Hematopoietic multipotent progenitor cell treated with erythropoietin and hydrocortisone succinate and interleukin-3 and kit ligand, for 6 days (in vitro differentiated cells): Measurements from ENCODE around the gene MTFMT.
"Not testable (repeated sequence)": the region's sequence is repeated elsewhere in the genome, so short reads cannot be mapped to it uniquely, and the experiment has no call there.

Experiments
- DNase-seq: peaks from one replicate; pipeline ENCODE4 v3.0.0-alpha.2; 2015

MTFMT gene

DNA sequence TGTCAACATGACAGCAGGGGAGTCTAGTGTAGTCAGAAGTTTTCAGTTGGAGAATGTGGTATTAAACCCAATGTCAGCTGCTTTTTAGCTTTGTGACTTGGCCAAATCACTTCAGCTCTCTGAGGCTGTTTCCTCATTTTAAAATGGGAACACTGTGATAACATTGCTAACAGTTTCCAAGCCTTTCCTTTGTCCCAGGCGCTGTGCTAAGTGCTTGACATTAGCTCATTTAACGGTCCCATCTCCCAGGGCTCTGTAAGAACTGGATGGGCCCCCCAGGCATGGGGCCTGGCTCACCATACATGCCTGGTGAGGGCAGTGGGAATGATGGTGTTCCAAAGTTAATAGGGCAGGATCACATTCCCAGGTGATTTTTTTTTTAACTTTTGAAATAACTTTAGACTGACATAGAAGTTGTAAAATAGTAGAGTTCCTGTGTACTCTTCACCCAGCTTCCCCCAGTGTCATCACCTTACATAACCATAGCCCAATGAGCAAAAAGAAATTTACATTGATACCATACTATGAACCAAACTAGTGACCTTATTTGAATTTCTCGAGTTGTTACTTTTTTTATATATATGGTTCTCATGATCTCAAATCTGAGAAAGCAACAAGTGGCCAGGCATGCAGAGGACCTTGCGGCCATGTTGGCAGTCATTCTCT, 30.6 kb upstream of the MTFMT start:
- no peak for DNase-seq

DNA sequence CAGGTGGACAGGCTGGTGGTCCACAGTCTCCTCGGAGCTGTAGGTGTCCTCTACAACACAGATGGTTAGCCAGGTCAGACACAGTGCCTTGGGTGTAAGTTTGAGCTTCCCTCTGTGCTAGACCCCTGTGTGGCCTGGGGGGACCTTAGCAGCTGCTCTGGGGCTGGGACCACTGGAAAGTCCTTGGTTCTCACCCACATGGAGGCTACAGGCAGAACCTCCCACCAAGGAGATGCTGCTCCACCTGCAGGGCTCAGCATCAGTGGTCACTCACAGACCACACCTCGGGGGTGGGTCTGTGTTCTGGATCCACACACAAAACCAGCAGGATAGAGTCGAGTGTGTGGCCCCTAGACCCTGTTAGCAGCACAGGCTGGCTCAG, 29.9 kb upstream of the MTFMT start:
- DNase-seq, result no peak

DNA sequence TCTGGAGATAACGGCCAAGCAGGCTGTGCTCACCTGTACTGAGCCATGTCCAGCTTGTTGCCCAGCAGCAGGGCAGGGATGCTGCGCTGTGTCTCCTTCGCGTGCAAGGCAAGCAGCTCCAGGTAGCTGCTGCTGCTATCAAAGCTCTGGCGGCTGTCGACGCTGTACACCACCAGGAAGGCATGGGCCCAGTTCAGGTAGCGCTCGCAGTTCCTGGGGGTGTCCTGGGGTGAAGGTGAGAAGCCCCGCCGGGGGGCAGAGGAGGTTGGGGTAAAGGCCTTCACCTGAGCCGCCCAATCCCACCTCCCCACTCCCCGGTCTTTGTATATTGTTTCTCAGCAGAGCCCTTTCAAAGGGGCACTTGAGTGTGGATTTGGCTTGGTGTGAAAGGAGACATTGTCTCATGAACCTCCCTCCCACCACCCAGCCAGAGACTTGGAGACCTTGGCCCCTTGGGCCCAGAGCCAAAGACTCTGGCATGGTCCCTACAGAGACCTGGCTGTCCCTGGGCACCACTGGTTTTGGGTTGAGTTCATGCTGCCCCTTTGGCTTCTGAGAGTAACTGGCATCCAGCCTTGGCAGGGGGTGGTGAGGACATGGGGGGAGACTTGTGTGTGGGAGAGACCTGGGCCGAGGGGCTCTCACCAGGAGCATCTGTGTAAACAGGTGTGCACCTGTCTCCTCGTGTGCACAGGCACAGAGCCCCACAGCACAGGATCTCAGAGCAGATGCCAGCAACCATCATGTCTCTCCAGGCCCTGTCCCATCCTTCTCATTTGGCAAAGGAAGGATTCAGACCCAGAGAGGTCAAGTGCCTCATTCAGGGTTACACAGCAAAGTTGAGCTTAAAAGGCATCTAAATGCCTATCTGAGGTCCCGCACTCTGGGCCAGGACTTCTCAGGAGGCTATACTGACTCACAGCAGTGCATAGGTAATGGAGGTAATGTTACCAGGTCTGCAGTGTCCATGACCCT, 29.2 kb upstream of the MTFMT start:
- no peak for DNase-seq

DNA sequence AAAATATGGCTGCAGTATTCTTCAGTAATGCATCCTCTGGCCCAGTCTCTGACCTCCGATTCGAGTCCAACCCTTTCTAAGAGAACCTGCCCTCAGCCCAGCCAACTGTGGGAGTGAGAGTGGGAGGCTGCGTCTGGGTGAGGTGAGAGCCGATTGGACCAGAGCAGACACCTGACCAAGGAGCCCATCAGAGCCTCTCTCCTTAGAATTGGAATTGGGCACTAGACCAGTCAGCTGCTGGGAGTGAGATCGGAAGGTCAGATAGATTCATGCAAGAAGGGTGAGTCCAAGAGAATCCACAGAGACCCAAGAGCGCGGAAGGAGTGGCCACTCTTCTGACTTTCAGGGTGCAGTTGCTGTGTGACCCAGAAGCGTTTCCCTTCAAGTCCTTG, 28.1 kb upstream of the MTFMT start:
- DNase-seq, result no peak

DNA sequence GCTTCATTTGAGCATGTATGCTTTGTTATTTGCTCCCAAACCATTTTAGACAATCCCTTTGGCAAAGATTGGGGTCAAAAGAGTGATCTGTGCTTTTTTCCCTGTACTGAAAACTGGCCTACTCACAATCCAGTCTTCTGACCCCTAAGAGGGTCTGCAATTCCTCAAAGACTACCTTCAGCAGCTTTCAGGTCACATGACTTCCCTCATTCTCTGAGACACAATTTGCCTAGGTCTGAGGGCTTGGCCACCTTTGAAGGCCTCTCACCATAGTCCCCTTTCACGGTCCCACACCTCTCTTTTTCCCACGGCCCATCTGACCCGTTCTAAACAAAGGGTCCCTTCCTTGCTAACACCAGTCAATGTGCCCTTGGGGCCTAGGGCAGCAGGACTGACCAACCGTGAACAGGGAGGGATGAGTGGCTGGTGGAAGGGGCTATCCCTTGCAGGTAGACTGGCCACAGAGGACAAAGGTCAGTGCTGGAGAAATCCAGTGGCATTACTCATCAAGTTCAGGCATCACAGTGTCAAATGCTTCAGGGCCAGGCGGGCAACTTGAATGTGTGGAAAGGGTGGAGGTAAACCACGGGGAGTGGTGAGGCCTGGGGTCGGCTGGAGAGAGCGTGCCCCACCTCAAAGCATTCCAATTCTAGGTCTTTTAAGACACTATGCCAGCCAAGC, 27.6 kb upstream of the MTFMT start:
- no peak for DNase-seq

DNA sequence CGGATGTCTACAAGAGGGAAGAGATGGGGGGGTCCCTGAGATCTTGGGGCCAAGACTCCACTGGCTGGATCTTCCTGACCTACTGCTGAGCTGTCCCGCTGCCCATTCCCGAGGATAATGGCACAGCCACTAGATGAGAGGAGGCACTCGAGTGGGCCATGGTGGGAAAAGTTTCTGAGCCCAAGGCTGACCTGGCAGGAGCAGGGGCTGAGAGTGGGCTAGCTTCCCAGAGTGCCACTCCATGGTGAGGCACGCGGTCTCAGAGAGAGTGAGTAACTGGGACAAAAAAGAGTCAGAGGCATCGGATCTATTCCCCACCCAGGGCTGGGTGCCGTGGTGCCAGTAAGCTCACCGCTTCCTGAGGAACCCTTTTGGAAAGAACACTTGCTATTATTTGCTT, 26.7 kb upstream of the MTFMT start:
- DNase-seq, result no peak

DNA sequence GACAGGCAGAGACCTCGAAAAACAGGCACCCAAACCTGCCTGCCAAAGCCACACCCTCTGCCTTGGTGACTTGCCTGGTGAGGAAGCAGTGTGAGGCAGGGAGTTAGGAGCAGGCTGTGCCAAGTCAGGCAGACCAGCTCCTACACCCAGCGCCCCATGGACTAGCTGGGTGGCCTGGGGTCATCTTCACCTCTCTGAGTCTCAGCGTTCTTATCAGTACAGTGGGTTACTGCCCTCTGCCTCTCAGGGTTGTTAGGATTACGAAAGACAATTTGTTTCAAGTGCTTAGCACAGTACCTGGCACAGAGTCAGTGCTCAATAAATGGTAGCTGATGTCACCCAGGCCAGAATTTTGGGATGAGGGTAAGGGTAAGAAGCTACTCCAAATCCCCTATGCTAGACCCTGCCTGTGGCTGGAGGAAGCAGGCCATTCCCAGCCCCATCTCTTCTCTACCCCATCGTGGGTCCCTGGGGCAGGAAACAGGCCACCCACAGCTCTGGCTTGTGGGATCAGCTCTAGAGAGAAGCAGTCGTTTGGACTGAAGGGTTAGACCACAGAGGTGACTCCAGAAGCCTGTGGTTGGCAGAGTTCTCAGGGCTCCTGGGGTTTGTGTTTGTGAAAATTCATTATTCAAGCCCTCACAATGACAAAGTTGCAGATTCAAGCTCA, 25.9 kb upstream of the MTFMT start:
- DNase-seq, result peak; percentile 34

DNA sequence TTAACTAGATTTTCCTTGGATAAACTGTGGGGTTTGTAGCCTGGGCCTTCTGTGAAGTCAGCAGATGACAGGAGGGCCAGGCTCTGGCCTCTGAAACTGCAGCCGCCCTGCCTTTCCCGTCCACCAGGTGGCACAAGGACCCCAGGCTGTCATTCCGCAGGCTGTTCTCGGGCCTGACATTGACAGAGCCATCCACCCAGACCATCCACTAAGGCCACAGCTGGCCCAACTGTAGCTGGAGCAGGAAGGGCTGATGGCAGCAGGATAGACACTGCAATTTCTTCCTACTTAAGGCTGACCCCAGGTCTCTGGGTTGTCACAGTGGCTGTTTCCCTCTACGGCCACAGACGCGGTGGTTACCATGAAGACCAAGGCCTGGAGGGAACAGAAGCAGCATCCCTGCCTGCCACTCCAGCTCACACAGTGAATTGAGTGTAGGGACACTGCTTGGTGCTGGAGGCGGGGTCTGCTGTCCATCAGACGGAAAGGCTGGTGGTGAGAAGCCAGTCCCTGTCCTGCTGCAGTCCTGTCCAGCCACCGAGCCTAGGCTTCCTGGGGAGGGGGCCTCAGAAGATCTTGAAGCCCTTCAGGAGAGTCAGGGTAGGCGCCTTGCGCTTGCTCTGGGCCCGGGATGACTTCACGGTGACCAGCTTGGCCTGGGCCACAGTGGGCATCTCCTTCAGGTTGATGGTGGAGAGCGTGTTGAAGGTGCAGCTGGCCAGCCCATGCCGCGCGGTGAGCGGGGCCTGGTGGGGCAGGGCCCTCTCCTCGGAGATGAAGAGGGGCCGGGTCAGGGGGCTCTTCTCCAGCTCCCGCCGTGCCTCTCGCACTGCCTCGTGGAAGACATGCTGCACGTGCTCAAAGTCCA, 25.1 kb upstream of the MTFMT start:
- DNase-seq, result peak; percentile 85

DNA sequence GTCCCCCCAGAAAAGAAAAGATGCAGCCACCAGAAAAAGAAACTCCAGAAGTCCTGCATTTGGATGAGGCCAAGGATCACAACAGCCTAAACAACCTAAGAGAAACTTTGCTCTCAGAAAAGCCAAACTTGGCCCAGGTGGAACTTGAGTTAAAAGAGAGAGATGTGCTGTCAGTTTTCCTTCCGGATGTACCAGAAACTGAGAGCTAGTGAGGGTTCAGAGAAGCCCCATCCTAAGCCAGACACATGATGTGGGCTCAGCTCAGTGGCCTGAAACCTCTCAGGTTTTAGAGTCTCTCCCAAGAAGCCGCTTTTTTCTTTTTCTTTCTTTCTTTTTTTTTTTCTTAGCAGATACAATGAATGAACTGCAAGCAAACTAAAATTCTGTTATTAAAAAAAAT, 23.5 kb upstream of the MTFMT start:
- no peak for DNase-seq

DNA sequence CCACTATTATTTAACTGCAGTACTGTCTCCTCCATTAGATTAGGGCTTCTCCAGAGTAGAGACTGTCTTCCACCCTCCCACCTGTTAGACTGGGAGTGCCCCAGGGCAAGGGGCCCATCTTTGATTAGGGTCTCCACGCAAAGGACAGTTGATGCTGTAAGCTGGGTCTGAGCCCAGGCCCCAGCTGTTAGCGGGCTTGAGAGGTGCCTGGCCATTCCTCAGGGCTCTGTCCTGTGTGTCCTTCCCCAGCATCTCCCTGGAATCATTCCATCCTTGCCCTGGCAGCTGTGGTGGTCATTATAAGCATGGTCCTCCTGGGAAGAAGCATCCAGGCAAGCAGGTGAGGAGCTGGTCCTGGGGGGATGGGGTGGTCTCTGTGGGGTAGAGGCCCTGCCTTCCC, 21.8 kb upstream of the MTFMT start:
- DNase-seq, result no peak

DNA sequence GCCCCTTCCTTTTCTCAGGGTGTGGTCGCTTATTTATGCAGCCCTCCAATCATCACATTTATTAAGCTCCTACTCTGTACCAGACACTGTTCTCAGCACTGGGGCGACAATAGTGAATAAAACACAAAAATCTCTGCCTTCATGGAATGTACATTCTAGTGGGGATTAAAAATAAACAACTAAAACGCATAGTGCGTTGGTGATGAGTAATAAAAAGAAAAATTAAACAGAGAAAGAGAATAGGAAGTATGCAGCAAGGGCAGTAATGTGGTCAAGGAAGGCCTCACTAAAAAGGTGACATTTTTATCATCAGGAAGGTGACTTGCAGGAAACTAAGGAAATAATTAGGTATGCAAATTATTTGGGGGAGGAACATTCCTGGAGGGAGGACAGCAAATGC, 20.8 kb upstream of the MTFMT start:
- no peak for DNase-seq

DNA sequence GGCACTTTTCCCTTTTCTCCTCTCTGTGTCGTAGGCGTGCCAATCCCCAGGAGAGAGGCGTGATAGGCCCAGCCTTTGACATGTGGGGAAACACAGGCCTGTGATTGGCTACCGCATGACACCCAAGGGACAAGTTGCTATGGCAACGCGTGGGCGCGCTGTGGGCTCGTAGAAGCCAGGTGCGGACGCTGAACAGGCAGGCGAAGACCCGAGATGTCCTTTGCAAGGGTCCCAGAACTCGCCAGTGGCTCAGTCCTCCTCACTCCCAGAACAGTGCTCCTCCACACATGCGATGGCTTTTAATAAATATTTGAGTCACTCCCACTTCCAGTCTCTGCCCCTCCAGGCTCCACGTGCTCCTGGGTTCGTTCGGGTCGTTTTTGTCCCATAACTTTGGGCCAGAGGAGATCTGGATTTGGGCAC, 20.0 kb upstream of the MTFMT start:
- DNase-seq, result peak; percentile 95

DNA sequence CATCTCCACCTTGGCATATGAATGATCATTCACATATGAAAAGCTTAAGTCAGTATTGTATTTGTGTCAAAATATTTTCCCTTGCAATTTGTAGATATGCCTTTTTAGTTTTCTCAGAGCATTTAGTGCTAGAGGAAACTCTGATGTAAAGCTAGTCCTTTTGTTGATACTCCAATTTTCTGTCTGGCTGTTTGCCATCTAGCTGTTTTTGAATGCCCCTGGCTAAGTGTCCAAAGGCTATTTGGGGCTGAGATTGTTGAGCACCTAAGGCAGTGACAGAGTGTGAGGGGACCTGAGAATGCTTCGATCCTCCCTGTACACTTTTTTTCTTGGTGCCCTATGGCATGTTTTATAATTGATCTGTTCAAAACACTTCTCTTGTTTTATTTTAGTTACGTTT, 18.8 kb upstream of the MTFMT start:
- DNase-seq, result no peak

DNA sequence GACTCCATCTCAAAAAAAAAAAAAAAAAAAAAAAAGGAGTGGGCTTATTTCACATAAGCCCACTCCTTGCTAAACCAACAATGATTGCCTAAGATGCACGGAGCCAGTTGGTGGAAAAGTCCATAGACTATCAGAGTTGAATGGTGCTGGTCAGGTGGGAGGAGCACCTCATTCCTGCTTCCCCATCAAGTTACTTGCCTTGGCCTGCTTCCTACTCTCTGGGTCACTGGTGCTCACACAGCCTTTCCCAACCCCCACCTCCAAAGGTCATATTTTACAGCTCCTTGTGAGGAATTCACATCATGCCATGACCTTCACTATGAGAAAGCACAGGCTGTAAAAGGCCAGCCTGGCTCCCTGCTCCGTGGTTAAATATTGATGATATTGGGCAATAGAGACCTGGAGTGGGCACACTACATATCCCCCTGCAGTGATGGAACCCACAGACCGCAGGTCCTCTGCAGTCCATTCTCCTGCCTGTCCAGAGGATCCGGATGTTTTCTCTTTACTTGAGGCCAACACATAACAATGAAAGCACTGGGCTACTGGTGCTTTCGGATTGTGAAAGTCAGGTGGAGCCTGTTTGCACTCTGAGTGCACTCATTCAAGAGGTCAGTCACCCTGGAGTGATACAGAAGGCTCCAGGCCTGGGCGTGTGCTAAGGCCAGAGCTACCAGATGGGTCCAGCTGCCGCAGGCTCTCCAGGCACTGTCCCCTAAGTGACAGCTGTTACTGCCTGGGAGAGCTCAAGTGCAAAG, 15.5 kb upstream of the MTFMT start, which contains the start of gene SLC51B:
Gene SLC51B, plus strand, starts transcription at position 664 of the 758 bp plus-strand sequence. CDS start 4,618 bp downstream, outside the sequence.
- no peak for DNase-seq

DNA sequence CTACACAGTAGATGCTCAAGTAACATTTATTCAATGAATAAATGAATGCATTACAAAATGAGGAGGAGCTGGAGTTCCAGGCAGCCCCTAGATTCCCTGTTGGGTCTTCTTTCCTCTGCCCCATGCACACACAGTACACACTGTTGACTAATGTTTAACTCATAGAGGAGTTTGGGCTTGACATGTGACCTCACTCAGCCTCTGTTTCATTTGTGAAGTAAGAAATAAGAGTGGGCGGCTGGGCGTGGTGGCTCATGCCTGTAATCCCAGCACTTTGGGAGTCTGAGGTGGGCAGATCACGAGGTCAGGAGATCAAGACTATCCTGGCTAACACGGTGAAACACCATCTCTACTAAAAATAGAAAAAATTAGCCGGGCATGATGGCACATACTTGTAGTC, 14.8 kb upstream of the MTFMT start:
- not testable (repeated sequence) for DNase-seq

DNA sequence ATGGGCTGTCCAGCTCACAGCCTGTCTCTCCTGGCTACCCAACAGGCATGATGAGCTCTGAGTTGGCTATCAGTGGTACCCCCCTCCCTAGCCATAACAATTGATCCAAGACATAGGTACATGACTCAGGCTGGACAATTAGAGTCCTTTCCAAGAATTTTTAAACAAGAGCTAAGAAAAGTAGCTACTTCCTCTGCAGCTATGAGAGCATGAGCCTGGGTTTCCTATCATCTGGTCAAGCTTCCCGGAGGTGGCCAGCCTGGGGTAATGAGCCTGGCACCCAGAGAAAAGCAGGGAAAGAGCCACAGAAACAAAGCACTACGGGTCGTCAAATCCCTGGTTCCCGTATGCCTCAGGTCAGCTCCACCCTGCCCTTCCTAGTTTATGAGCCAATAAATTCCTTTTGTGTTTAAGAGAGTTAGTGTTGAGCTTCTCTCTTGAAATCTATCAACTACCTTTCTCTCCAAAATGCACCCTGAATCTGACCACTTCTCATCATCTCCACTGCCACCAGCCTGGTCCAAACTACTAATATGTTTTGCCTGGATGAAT, 13.4 kb upstream of the MTFMT start:
- DNase-seq, result no peak

DNA sequence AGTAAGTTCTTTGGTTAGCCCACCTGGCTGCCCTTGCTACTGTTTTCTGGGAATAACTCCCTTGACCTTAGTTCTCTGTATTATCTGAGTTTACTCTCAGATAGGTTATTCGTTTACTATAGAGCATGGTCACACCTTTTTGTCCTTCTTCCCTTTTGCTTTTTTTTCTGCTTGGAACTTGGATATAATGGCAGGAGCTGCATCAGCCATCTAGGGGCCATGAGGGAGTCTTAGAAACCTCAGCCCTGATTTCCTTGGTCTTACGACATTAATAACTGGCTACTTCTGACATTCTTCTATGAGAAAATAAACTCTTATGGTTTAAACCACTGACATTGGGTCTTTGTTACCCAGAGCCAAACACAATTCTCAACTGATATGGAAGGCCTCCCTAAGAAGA, 12.3 kb upstream of the MTFMT start:
- no peak for DNase-seq

DNA sequence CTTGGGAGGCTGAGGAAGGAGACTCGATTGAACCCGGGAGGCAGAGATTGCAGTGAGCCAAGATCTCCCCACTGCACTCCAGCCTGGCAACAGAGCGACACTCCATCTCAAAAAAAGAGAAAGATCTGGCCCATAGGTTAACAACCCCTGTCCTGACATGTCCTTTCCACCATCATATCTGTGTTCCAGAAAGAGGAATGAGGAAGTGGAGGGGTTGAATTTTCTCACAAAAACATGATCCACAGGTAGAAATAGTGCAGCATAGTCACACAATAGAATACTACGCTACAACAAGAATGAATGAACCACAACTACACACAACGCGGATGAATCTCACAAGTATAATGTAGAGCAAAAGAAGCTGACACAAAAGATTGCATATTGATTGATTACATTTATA, 11.0 kb upstream of the MTFMT start:
- DNase-seq, result no peak

DNA sequence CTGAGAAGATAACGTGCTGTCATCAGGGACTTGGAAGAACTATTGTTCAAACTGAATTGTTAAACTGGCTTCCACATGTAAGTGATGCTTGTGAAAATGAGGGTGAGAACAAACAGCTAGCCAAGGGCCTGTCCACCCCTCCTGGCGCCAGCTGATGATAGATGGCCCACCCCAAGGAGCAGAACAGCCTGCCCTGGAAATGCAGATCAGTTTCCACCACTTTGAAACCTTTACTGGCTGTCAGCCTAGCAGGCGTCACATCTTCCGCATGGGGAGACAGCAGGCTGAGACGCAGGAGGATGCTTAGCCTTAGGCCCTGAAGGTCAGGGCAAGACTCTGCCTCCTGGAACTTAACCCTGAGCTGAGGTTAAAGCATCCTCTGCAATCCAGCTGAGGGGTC, 9.4 kb upstream of the MTFMT start:
- no peak for DNase-seq

DNA sequence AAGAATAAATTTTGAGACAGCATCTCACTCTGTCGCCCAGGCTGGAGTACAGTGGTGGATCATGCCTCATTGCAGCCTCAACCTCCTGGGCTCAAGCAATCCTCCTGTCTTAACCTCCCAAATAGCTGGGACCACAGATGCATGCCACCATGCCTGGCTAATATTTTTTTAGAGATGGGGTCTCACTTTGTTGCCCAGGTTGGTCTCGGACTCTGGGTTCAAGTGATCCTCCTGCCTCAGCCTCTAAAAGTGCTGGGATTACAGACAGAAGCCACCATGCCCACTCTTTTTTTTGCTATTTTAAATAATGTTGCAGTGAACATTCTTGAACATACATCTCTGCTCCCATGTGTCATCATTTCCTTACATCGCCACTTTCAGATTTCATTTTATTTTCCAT, 9.0 kb upstream of the MTFMT start:
- DNase-seq, result no peak

DNA sequence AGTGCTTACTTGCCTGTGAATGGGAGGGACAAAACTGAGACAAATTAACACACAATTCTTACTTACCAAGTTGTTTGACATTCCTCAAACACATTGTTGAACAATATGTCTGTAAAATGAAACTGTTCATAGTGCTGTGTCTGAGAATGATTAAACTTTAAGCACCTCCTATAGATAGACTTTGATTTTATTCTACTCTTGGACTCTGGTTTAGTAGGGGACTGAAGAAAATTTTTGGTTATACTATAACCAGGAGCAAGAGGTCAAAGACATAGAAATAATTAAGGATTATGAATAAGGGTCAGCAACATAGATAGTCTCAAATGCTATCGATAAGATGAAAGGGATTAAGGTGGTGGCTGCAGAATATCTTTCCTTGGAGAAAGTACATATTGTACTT, 7.9 kb upstream of the MTFMT start:
- DNase-seq, result no peak
